Uterus (tissue), 4 donors: Measurements from ENCODE around the gene NMNAT1. TPM values are rescaled to one million over a fixed set of nuclear protein-coding genes. Genes with fewer than 3 reads are reported as not detected.

Experiments used
- DNase-seq, 2 donors: peaks; one replicate each; pipeline ENCODE4 v3.0.0-alpha.2; 2019 to 2020
- H3K27ac ChIP-seq, 2 donors: fragments of 200-600 bp; sonication (generic); 1 replicate in 1 of 2; 2 replicates in 1 of 2; pipeline ENCODE4 v1.5.1; 2016 to 2018
- H3K27me3 ChIP-seq, 2 donors: fragments of 200-600 bp; sonication (generic); one replicate each; pipeline ENCODE4 v1.5.1; 2018 to 2019; ENCODE audit warnings: control low read depth in 1 of 2
- H3K36me3 ChIP-seq, 2 donors: fragments of 200-600 bp; sonication (generic); one replicate each; pipeline ENCODE4 v1.5.1; 2019; ENCODE audit warnings: control low read depth in 1 of 2
- H3K4me1 ChIP-seq, 2 donors: fragments of 200-600 bp; sonication (generic); one replicate each; pipeline ENCODE4 v1.5.1; 2018 to 2019; ENCODE audit warnings: control low read depth in 1 of 2
- H3K4me3 ChIP-seq, 2 donors: fragments of 200-600 bp; sonication (generic); 1 replicate in 1 of 2; 2 replicates in 1 of 2; pipeline ENCODE4 v1.5.1; 2018 to 2019; ENCODE audit warnings: mild to moderate bottlenecking in 1 of 2
- H3K9me3 ChIP-seq, 2 donors: fragments of 200-600 bp; sonication (generic); one replicate each; pipeline ENCODE4 v1.5.1; 2019; ENCODE audit warnings: control low read depth in 1 of 2
- CTCF ChIP-seq, 4 experiments: fragments of 200-600 bp in 2 of 4; fragments of 450-650 bp in 2 of 4; sonication (generic) in 2 of 4; IDR thresholded peaks; one replicate each; pipeline ENCODE4 v1.5.1; 2016 to 2019; ENCODE audit warnings: antibody characterized with exemption in 4 of 4, mild to moderate bottlenecking in 2 of 4, moderate library complexity in 1 of 4
- POLR2A ChIP-seq, 2 donors: fragments of 450-650 bp; IDR thresholded peaks; one replicate each; pipeline ENCODE4 v1.6.1; 2016; ENCODE audit warnings: antibody characterized with exemption in 2 of 2, mild to moderate bottlenecking in 1 of 2, moderate library complexity in 1 of 2
- intact Hi-C: fragments of 100-400 bp; cut with DNase I; formaldehyde crosslinking; loops from one replicate; pipeline ENCODE4 v1.15.1; 2023; ENCODE audit warnings: low total_unique reads
- total RNA-seq, 4 donors: library from RNA; depleted of rRNA in 3 of 4; stranded (reverse); fragments of >200 nt in 3 of 4; gene quantifications; one replicate each; pipeline versions ENCODE4 v1.1.0 to v1.2.4, GENCODE V29; 2014 to 2023
- donor health status: DM: yes; HTN: yes; CAD: no.

The NMNAT1 gene
- total RNA-seq, 4 donors from 2014 or later: 1.8 to 41.5 (median 12.7) TPM

- H3K9me3 ChIP-seq: no peaks in the 10 kb centered on the region
- TF ChIP-seq CTCF (IDR thresholded peaks at IDR 0.05): no peak
- no peak for TF ChIP-seq POLR2A (IDR thresholded peaks at IDR 0.05)
- no peaks in the 10 kb centered on the region for H3K4me1 ChIP-seq
- no peak overlapping the region for H3K27ac ChIP-seq
- intact Hi-C loops: no loop called here
- no peaks in the 10 kb centered on the region for H3K27me3 ChIP-seq
- no peak for DNase-seq
- H3K36me3 ChIP-seq: no peaks in the 10 kb centered on the region
- no peak overlapping the region for H3K4me3 ChIP-seq
Observed at GRCh38 chr1:9984253-9984652, 41.0 kb downstream of the NMNAT1 start.

GRCh38 chr1:9985001-9985400, 41.7 kb downstream of the NMNAT1 start:
- Histone ChIP-seq H3K36me3 (no peaks in the 10 kb centered on the region), H3K9me3 (no peaks in the 10 kb centered on the region), H3K27ac (no peak overlapping the region), H3K4me1 (no peaks in the 10 kb centered on the region), H3K4me3 (no peak overlapping the region), H3K27me3 (no peaks in the 10 kb centered on the region)
- intact Hi-C loops: no loop called here
- TF ChIP-seq CTCF (IDR thresholded peaks at IDR 0.05): no peak
- TF ChIP-seq POLR2A (IDR thresholded peaks at IDR 0.05): no peak
- DNase-seq: no peak

GRCh38 chr1:9989773-9990172, 46.5 kb downstream of the NMNAT1 start:
- no peaks in the 10 kb centered on the region for H3K9me3 ChIP-seq
- TF ChIP-seq POLR2A (IDR thresholded peaks at IDR 0.05) (no peak), CTCF (IDR thresholded peaks at IDR 0.05) (no peak)
- H3K4me1 ChIP-seq: no peaks in the 10 kb centered on the region
- peak overlapping the region in 1 of 2 donors; percentile 59 for H3K27ac ChIP-seq
- H3K4me3 ChIP-seq: no peak overlapping the region
- intact Hi-C loops: no loop called here
- H3K27me3 ChIP-seq: no peaks in the 10 kb centered on the region
- no peak for DNase-seq
- no peaks in the 10 kb centered on the region for H3K36me3 ChIP-seq

- intact Hi-C loops: no loop called here
- Histone ChIP-seq H3K27ac (peak overlapping the region; percentile 41 to 59), H3K4me1 (no peaks in the 10 kb centered on the region), H3K9me3 (no peaks in the 10 kb centered on the region), H3K36me3 (no peaks in the 10 kb centered on the region), H3K4me3 (no peak overlapping the region), H3K27me3 (no peaks in the 10 kb centered on the region)
- DNase-seq: peak in 1 of 2 donors; percentile 49
- TF ChIP-seq CTCF (IDR thresholded peaks at IDR 0.05): no peak
- no peak for TF ChIP-seq POLR2A (IDR thresholded peaks at IDR 0.05)
Observed at GRCh38 chr1:9990944-9991343, 47.7 kb downstream of the NMNAT1 start.

GRCh38 chr1:9992910-9993309, 49.6 kb downstream of the NMNAT1 start:
- H3K36me3 ChIP-seq: no peaks in the 10 kb centered on the region
- peaks cover 0 to 3% of the 10 kb centered on the region in 2 donors for H3K27me3 ChIP-seq
- H3K4me1 ChIP-seq: peaks cover 0 to 8% of the 10 kb centered on the region in 2 donors
- peak overlapping the region; percentile 19 to 45 for H3K27ac ChIP-seq
- no peak for DNase-seq
- no peak for TF ChIP-seq POLR2A (IDR thresholded peaks at IDR 0.05)
- no peak for TF ChIP-seq CTCF (IDR thresholded peaks at IDR 0.05)
- H3K9me3 ChIP-seq: no peaks in the 10 kb centered on the region
- H3K4me3 ChIP-seq: no peak overlapping the region
- intact Hi-C loops: no loop called here
